HG02840 (cell line): Measurements from ENCODE around the gene PCGF3.
"Not testable (repeated sequence)": the region's sequence is repeated elsewhere in the genome, so short reads cannot be mapped to it uniquely, and the experiment has no call there.

Source experiments
- ATAC-seq: cut with Tn5 transposase; IDR thresholded peaks from one replicate; pipeline ENCODE4 v1.9.1; 2021; ENCODE audit warnings: mild to moderate bottlenecking, moderate library complexity, moderate number of reproducible peaks; ENCODE audit not compliant: unreplicated experiment, low FRiP score

Gene PCGF3

GRCh38 chr4:754221-755120, 48.8 kb downstream of the PCGF3 start:
- no peak for ATAC-seq

- no peak for ATAC-seq
Measured at GRCh38 chr4:757111-757510, 51.5 kb downstream of the PCGF3 start.

GRCh38 chr4:759810-760209, 54.2 kb downstream of the PCGF3 start:
- not testable (repeated sequence) for ATAC-seq

GRCh38 chr4:760616-761015, 55.0 kb downstream of the PCGF3 start:
- no peak for ATAC-seq

- ATAC-seq = no peak
Measured at GRCh38 chr4:761086-761485, 55.5 kb downstream of the PCGF3 start.

GRCh38 chr4:761739-762138, 56.1 kb downstream of the PCGF3 start:
- ATAC-seq = no peak

GRCh38 chr4:762211-763190, 56.9 kb downstream of the PCGF3 start:
- ATAC-seq = no peak

GRCh38 chr4:763191-763810, 57.7 kb downstream of the PCGF3 start:
- ATAC-seq = no peak

GRCh38 chr4:763922-764321, 58.3 kb downstream of the PCGF3 start:
- ATAC-seq = no peak

GRCh38 chr4:764405-765169, 59.0 kb downstream of the PCGF3 start:
- ATAC-seq = no peak

- no peak for ATAC-seq
Measured at GRCh38 chr4:766152-766515, 60.5 kb downstream of the PCGF3 start.

GRCh38 chr4:766559-767283, 61.1 kb downstream of the PCGF3 start:
- no peak for ATAC-seq

GRCh38 chr4:768076-768475, 62.4 kb downstream of the PCGF3 start:
- ATAC-seq = no peak

GRCh38 chr4:768995-769394, 63.4 kb downstream of the PCGF3 start:
- no peak for ATAC-seq

- no peak for ATAC-seq
Measured at GRCh38 chr4:769511-769910, 63.9 kb downstream of the PCGF3 start.

- ATAC-seq = no peak
Measured at GRCh38 chr4:770022-770421, 64.4 kb downstream of the PCGF3 start.

GRCh38 chr4:771464-771863, 65.8 kb downstream of the PCGF3 start:
- ATAC-seq = no peak

- ATAC-seq = no peak
Measured at GRCh38 chr4:772118-772517, 66.5 kb downstream of the PCGF3 start.

- no peak for ATAC-seq
Measured at GRCh38 chr4:772776-773175, 67.1 kb downstream of the PCGF3 start.
